ENCODE results near the gene CAMTA1.

The CAMTA1 gene

DNA sequence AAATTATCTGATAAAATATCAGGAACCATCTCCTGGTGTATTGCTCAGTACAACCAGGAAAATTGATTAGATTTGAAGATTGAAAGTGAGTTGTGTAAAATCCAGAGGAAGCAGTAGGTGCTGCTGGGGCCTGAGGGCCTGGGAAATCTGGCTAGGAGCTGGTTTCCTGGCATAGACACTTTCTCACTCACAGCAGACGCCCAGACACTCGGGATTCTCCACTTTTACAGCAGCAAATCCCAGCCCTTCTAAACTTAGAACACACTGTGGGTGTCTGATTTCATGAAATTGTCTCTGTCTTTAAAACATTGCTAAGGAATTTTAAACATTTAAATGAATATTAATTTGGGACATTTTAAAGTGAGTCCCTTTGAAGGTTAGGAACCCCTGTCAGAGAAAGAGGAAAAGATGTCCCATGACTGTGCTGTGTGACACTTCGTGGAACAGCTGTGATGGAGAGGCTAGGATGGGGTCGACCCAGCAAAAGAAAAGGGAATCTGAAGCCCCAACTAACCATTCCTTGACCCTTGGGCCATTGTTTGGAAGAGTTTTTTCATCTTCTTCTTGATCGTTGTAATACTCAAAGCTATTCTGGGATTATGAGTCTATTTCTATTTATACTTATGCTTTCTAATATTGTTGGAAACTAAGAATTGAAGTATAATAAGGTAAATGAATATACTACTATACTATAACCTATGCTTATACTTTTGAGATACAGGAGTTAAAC is 936.9 kb downstream of the CAMTA1 start:
- DNase-seq (ENCODE audit: low read depth, low spot score): no peak

DNA sequence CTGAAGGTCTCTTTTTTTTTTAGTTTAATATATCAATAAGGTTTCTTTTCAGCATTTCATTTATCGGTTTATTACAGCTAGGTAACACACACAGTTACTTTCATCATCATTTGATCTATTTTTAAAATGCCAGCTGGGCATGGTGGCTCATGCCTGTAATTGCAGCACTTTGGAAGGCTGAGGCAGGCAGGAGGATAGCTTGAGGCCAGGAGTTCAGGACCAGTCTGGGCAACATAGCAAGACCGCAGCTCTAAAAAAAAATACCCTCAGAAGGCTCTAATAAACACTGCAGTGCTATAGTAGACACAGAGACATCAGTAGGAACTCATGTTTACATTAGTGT is 937.4 kb downstream of the CAMTA1 start:
- DNase-seq (ENCODE audit: low read depth, low spot score): no peak

DNA sequence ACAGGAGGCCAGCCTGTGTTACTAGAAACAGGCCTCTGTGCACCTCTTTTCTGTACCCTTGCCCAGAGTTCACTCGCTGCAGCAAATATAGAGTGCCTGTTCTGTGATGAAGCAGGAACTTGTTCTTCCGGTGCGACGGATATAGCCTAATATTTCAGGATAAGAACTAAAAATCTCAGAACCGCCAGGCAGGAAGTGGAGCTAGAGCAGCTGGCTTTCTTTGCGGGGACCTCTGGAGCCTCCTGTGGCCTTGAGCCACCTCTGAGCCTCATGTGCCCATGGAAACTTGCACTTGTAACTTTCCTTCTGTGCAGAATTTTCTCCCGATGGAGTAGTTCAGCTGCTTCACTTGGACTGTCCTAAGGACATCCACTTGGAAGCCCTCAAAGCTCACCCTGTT is 941.4 kb downstream of the CAMTA1 start:
- no peak for DNase-seq (ENCODE audit: low read depth, low spot score)

DNA sequence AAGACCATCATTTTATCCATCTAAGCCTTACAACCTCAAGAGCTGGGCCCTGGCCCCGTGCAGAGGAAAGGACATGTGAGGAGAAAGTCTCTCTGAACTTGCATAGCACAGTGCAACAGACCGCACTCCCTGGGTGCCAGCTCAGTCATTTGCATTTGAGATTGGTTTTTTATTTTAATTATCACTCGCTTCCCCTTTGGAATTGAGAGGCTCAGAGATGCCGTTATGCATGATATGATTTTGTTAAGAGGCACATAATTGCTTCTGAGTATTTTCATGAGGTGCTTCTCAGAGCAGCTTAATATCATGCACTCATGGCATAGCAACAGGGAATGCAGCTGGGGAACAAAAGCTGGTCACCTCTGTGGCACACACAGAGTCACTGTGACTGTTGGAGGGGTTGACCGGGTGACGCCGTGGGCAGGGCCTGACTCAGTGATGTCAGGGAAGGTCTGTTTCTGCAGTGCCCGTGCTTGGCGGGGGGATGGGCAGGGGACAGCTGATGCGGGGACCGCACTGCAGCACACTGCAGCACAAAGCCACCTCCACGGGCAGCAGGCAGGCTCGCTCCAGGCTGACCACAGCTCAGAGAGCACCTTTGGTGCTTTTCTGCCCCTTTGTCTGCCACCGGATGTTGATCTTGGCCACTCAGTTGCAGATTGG is 942.7 kb downstream of the CAMTA1 start:
- DNase-seq (ENCODE audit: low read depth, low spot score): no peak

DNA sequence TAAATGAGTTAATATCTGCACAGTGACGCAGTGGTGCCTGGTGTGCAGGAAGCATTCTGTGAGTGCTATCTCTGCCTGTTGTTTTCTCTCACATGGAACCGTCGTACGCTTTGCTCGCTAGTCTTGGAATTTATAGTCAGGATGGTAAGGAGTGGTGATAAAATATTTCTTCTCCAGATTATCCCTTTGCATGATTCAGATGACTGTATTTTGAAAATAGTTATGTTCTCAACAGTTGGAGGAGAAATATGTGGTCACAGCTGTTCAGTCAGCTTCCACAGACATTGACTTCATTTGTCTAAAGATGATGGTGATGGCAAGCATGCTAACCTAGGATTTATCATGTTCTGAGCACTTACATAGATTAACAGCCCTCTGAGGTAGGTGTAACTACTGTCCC is 944.5 kb downstream of the CAMTA1 start:
- no peak for DNase-seq (ENCODE audit: low read depth, low spot score)

DNA sequence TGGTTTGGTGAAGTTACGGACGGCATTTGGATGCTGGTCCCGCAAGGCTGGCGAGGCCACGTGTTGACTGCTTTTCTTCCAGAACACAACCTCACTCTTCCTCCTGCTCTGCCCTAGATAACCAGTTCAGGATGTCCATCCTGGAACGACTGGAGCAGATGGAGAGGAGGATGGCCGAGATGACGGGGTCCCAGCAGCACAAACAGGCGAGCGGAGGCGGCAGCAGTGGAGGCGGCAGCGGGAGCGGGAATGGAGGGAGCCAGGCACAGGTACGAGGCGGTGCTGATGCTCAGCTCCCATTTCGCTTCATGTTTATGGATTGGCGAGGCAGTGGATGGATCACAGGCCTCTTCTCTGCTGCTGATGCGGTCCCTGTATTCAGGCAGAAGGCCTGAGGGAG is 947.1 kb downstream of the CAMTA1 start:
- no peak for DNase-seq (ENCODE audit: low read depth, low spot score)

DNA sequence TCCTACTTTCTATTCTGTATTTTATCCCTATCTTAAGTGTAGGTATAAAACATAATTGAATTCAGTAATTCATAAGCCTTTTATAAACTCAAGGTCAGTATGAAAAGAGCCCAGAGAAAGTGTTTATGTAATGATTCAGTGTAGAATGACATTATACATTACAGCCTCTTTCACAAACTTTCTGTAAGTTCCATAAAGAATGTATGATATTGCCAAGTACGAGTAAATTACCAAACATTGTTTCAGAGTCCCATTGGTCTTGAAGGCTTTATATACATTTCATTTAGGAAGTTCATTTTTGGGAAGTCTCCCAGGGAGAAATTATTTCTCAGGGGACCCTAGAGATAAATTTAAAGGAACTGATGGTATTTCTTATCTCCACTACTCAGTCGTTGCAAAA is 948.0 kb downstream of the CAMTA1 start:
- DNase-seq (ENCODE audit: low read depth, low spot score): no peak

DNA sequence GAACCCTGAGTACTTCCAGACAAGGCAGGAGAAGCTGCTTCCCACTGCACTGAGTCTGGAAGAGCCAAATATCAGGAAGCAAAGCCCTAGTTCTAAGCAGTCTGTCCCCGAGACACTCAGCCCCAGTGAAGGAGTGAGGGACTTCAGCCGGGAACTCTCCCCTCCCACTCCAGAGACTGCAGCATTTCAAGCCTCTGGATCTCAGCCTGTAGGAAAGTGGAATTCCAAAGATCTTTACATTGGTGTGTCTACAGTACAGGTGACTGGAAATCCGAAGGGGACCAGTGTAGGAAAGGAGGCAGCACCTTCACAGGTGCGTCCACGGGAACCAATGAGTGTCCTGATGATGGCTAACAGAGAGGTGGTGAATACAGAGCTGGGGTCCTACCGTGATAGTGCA is 952.8 kb downstream of the CAMTA1 start:
- DNase-seq (ENCODE audit: low read depth, low spot score): no peak

DNA sequence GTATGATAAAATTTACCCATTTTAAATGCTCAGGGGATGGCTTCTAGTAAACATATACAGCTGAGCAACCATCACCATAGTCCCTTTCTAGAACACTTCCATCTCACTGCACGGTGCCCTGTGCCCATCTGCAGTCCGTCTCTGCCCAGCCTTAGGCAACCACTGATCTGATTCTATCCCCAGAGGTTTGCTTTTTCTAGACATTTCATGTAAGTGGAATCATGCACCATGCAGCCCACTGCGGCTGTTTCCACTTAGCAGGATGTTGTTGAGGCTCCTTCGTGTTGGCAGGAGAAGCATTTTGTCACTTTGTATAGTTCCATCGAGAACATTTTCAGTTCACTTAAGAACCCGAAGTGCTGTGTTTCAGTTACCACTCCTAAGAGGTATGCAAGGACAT is 958.1 kb downstream of the CAMTA1 start:
- DNase-seq (ENCODE audit: low read depth, low spot score): no peak

DNA sequence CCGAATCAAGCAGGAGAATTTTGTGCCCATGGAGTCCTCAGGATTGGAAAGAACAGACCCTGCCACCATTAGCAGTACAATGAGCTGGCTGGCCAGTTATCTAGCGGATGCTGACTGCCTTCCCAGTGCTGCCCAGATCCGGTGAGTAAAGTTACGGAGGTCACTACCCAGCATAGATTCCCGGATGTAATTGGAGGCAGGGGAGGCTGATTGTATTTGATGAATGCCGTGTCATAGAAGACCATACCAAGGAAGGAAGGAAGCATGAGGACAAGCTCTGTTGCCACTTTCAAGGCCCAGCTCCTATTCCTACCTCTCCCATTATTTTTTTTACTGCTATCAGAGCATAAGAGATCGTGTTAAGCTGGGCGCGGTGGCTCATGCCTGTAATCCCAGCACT is 959.6 kb downstream of the CAMTA1 start:
- no peak for DNase-seq (ENCODE audit: low read depth, low spot score)

DNA sequence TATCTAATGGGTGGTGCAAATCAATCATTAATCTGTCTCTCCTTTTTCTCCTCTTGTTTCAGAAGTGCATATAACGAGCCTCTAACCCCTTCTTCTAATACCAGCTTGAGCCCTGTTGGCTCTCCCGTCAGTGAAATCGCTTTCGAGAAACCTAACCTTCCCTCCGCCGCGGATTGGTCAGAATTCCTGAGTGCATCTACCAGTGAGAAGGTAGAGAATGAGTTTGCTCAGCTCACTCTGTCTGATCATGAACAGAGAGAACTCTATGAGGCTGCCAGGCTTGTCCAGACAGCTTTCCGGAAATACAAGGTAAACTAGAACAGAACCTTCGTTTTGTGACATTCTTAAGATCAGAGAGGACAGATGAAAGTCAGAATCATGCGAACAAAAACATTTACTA is 960.5 kb downstream of the CAMTA1 start:
- no peak for DNase-seq (ENCODE audit: low read depth, low spot score)

DNA sequence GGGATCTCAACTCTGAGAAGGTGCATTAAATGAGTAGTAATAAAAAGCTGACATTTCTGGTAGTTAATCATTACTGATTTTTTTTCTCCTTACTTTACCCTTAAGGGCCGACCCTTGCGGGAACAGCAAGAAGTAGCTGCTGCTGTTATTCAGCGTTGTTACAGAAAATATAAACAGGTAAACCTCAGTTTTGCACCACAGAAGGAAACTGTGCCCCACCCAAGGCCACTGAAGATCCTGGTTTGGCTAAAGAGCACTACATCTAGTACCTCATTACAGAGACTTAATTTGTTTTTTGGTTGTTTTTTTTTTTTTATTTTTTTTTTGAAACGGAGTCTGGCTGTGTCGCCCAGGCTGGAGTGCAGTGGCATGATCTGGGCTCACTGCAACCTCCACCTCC is 962.4 kb downstream of the CAMTA1 start:
- DNase-seq (ENCODE audit: low read depth, low spot score): no peak

DNA sequence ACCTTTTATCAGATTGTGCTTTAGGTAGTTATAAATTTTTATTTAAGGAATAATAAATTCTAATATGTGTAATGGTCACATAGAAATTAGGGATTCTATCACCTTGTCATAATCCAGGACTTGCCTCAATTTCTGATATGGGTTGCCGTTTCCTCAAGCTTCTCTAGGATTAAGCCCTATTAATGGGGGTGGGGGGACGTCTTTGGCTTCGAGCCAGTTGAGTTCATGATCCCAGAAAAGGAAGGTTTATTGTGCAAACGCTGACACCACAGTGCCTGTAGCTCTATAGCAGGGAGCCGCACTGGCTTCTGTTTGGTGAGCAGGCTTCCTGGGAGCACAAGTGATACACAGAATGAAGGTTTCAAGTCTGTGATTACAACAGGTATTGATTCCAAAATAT is 963.9 kb downstream of the CAMTA1 start:
- no peak for DNase-seq (ENCODE audit: low read depth, low spot score)

DNA sequence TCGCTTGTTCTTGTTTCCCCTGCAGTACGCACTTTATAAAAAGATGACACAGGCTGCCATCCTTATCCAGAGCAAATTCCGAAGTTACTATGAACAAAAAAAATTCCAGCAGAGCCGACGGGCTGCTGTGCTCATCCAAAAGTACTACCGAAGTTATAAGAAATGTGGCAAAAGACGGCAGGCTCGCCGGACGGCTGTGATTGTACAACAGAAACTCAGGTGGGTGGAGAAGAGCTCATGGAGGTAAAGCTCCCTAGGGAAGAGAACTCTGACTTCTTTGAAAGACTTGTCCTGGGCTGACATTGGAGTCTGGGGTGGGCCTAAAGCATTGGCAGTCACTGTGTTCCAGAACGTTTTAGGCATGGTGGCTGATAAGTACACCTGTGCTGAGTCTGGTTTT is 965.9 kb downstream of the CAMTA1 start:
- no peak for DNase-seq (ENCODE audit: low read depth, low spot score)

DNA sequence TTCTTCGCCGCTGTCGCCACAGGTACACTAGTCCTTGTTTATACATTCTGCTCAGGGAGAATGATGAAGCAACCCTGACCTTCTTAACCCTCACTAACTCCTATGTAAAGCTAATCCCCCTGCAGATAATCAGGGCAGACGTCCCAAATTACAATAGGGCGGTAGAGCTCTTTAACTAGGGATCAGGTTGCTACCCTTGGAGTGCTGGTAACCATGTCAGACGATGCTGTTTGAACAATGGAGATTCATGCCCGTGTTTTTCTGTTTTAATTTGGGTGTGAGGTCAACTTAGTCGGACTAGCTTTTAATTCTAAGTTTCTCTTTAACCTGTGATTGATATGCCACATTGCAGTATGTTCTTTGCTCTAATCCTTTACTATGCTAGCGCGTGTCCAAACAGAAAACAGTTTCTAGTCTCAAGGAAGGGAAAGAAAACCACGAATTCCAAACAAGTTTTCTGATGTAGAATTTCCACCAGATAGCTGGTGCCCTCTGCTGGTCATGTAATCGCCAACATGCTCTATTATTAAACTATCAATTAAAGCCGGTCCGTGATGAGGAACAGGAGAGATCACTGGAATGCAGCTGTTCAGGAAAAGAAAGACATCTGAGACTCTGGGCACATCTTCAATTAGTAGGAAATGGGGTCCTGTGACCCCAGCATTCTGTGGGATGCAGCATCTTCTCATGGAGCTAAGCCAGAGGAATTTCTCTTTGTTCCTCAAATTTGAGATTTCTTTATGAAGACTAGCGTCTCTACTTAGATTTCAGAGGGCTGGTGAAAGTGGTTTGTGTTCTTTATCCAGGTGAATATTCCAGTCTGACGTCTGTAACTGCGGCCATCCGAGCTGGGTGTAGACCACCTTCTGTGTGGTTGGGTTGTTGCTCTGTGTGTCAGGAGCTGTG is 967.5 kb downstream of the CAMTA1 start:
- peak; percentile 46 for DNase-seq (ENCODE audit: low read depth, low spot score)

DNA sequence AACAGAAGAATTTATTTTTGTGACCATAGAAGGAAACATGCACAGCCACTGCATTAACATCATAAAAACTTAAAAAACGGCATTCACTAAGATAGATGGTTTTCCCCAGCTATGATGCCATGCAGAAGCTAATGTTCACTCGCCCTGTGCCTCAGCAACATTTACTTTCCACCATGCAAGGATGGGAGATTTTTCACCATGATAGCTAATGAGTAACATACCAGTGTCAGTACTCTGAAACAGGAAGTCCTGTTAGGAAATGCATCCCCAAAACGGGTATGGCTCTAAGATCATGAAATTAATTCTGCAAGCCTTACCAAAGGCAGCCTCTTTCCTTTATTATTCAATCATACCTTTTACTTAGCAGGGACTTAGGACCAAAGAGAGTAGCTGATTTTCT is 968.4 kb downstream of the CAMTA1 start:
- no peak for DNase-seq (ENCODE audit: low read depth, low spot score)

DNA sequence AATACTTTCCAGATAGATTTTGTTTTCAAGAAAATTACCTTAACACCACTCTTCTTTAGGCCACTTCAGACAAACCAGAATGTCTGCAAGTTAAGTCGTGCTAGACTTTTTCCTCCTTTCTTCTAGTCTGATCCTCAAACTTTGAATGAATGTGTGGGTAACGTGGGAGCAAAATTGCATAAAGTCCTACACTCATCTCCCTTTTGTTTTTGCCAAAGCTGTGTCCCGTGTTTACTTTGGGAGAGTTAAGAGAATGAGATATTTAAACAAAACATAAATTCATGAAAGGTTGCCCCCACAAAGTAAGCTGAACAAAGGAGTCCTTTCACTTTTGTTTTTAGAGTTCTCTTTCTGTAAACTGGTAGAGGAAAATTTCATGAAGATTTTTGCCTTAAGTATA is 969.0 kb downstream of the CAMTA1 start:
- no peak for DNase-seq (ENCODE audit: low read depth, low spot score)

DNA sequence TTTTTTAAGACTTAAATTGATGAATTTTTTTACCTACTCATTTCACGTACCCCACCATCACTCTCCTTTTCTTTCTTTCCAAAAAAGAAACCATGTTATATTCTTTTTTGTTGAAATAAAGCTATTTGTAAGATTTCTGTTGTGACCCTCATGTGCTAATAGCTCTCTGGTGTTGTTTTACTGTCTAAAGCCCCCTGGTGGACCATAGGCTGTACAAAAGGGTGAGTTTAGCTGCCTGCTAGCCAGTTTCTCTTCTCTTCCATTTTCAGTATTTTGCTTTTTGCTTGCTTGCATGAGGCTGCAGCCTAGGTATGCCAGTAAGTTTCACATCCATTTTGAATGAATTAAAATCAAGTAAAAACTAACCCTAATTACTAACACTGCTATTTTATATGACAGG is 970.2 kb downstream of the CAMTA1 start:
- no peak for DNase-seq (ENCODE audit: low read depth, low spot score)

DNA sequence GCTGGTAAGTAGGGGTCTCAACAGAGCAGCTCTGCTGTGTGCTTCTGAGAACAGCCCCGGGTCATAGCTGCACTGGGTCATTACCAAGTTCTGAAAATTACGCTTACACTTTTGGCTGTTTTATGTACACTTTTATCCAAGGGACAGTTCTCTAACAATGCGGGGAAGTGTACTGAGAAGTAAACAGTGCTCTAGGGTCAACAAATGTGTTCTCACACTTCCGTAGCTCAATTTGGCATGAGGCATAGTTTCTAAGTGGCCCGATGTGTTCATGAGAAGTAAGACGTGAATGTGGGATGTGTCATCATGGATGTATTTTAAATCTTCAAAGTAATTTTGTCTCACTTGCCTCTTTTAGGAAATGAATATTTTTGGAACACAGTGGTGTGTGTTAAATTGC is 975.0 kb downstream of the CAMTA1 start:
- DNase-seq (ENCODE audit: low read depth, low spot score): no peak

DNA sequence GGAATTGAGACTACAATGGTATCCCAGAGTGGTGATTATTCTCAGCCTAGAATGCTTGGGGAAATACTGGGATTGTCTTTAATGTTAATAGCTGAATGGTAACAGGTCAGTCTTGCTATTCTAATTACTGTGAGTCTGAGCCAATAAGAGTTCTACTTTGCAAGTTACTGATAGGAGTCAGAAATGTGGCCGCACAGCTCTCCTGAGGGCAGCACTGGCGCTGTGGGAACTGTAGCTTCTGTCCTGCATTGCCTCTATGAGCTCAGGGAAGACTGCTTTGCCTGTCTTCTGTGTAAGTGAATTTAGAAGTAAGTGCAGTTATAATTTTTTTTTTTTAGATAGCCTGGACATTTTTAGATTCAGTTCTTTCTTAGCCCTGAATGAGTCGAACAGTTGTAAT is 975.8 kb downstream of the CAMTA1 start:
- DNase-seq (ENCODE audit: low read depth, low spot score): no peak

DNA sequence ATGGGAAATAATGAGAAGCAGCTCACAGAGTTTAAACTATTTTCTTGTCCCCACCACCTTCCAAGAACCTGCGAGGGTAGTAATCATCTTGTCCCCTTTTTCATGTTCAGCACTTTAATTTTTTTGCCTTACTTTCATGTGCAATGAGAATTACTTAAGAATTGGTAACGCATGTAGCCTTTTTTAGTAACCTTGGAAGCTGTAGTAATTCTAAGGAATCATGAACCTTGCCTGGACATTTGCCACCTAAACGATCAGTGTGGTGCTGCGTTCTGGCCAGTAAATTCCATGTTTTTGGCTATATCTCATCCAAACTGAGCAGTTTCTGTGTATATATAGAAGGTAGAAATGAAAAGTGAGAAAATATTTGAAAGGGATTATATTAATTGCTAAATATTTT is 981.9 kb downstream of the CAMTA1 start:
- DNase-seq (ENCODE audit: low read depth, low spot score): no peak

DNA sequence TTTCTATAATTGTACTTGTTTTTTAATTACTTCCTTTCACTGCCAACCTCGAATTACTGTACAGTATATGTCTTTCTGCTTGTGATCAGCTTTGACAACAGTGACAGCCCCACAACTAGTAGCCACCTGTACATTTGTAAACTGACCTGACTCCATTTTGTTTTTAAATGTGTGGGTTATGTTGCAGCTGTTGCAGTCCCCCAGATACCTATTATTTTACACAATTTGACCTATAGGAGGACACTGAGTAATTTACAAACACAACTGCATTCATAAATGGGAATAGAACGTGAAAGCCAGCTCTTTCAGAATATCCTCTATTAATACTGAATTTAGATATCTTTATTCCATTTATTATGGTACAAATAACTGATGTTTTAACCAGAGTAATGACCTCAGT is 983.3 kb downstream of the CAMTA1 start:
- DNase-seq (ENCODE audit: low read depth, low spot score): no peak

Data from smooth muscle cell of the brain vasculature (primary cell).